H1 (cell line): ENCODE measurements around the gene STYXL1. TPM values are rescaled to one million over a fixed set of nuclear protein-coding genes. Genes with fewer than 3 reads are reported as not detected.

ENCODE experiments used
- CTCF ChIA-PET: fragments of 300-600 bp; sonication (Branson Sonifier 250); formaldehyde crosslinking; loops from one replicate; lab custom pipeline; 2021; ENCODE audit not compliant: partially characterized antibody; lab: Charles Lee
- POLR2A ChIA-PET: fragments of 300-600 bp; sonication (Branson Sonifier 250); formaldehyde crosslinking; loops from one replicate; lab custom pipeline; 2021; ENCODE audit warnings: inconsistent platforms; ENCODE audit not compliant: partially characterized antibody; lab: Charles Lee
- DNase-seq, 2 experiments: peaks; one replicate each; pipeline versions ENCODE4 v3.0.0 to v3.0.0-alpha.2; 2010 to 2022; ENCODE audit warnings: low spot score in 2 of 2, low read depth in 1 of 2, mixed read lengths in 1 of 2
- FAIRE-seq: peaks from 2 replicates; lab custom pipeline; 2011; peaks lifted over from hg19 to GRCh38; lab: Jason Lieb, UNC
- H2AFZ ChIP-seq: 2 replicates; pipeline ENCODE4 v1.8.1; 2012; ENCODE audit warnings: low read length, inconsistent platforms
- H2AK5ac ChIP-seq: 2 replicates; pipeline ENCODE4 v1.6.1; 2013; ENCODE audit warnings: low read depth, low read length
- H2BK120ac ChIP-seq: replicated peaks from 2 replicates; pipeline ENCODE3; 2013; ENCODE audit warnings: low read depth, low read length, inconsistent platforms
- H2BK12ac ChIP-seq: 2 replicates; pipeline ENCODE4 v1.6.1; 2013; ENCODE audit warnings: low read depth, low read length
- H2BK15ac ChIP-seq: 2 replicates; pipeline ENCODE4 v1.6.1; 2013; ENCODE audit warnings: low read length
- H2BK20ac ChIP-seq: 2 replicates; pipeline ENCODE4 v1.6.1; 2013; ENCODE audit warnings: low read length
- H2BK5ac ChIP-seq: 2 replicates; pipeline ENCODE4 v1.6.1; 2013; ENCODE audit warnings: low read depth, low read length
- H3K14ac ChIP-seq: 2 replicates; pipeline ENCODE4 v1.6.1; 2013; ENCODE audit warnings: inconsistent platforms; ENCODE audit not compliant: insufficient read length
- H3K18ac ChIP-seq: 2 replicates; pipeline ENCODE4 v1.6.1; 2013; ENCODE audit warnings: low read length; ENCODE audit errors: extremely low read depth
- H3K23ac ChIP-seq: 2 replicates; pipeline ENCODE4 v1.6.1; 2013; ENCODE audit warnings: inconsistent platforms; ENCODE audit not compliant: insufficient read length
- H3K23me2 ChIP-seq: 2 replicates; pipeline ENCODE4 v1.6.1; 2013; ENCODE audit warnings: low read depth, low read length
- H3K27ac ChIP-seq: 2 replicates; pipeline ENCODE4 v1.6.1; 2011; ENCODE audit warnings: low read depth, low read length, inconsistent platforms
- H3K27me3 ChIP-seq, 4 experiments: replicated peaks in 1 of 4; 1 replicate in 1 of 4; 2 replicates in 3 of 4; pipeline versions ENCODE4 v1.6.1 to v1.8.1; 2011 to 2013; ENCODE audit warnings: low read length in 3 of 4, mild to moderate bottlenecking in 3 of 4, inconsistent platforms in 2 of 4, mixed read lengths in 2 of 4, moderate library complexity in 1 of 4; ENCODE audit not compliant: control insufficient read depth in 3 of 4, insufficient read depth in 3 of 4; ENCODE audit errors: extremely low read depth in 1 of 4
- H3K36me3 ChIP-seq, 4 experiments: 2 replicates each; pipeline versions ENCODE4 v1.6.1 to v1.8.1; 2011 to 2013; ENCODE audit warnings: mild to moderate bottlenecking in 4 of 4, low read length in 3 of 4, moderate library complexity in 2 of 4, control low read depth in 1 of 4, inconsistent platforms in 1 of 4; ENCODE audit not compliant: insufficient read depth in 4 of 4, control insufficient read depth in 2 of 4
- H3K4ac ChIP-seq: replicated peaks from 2 replicates; pipeline ENCODE3; 2013; ENCODE audit warnings: low read length, low read depth, mixed read lengths, inconsistent platforms; ENCODE audit not compliant: insufficient read length
- H3K4me1 ChIP-seq, 4 experiments: replicated peaks in 1 of 4; 1 replicate in 1 of 4; 2 replicates in 3 of 4; pipeline versions ENCODE4 v1.6.1 to v1.8.1; 2011 to 2013; ENCODE audit warnings: low read length in 3 of 4, inconsistent platforms in 2 of 4, mixed read lengths in 1 of 4; ENCODE audit not compliant: insufficient read depth in 4 of 4, control insufficient read depth in 3 of 4
- H3K4me2 ChIP-seq, 2 experiments: 2 replicates each; pipeline versions ENCODE4 v1.6.1 to v1.8.1; 2011 to 2013; ENCODE audit warnings: low read depth in 2 of 2, low read length in 2 of 2, control low read depth in 1 of 2, inconsistent platforms in 1 of 2, mild to moderate bottlenecking in 1 of 2; ENCODE audit not compliant: insufficient read depth in 1 of 2
- H3K4me3 ChIP-seq, 4 experiments: fragments of 200-600, 300-600 bp in 1 of 4; sonication (generic), shearing (Covaris generic), sonication (Bioruptor Twin) in 1 of 4; 2 replicates each; pipeline versions ENCODE4 v1.5.1 to v1.8.1; 2011 to 2016; ENCODE audit warnings: low read length in 4 of 4, low read depth in 3 of 4, control low read depth in 2 of 4, inconsistent platforms in 2 of 4, mild to moderate bottlenecking in 2 of 4, mixed read lengths in 1 of 4, moderate library complexity in 1 of 4; ENCODE audit not compliant: insufficient read depth in 2 of 4; ENCODE audit errors: extremely low read depth in 1 of 4
- H3K56ac ChIP-seq: replicated peaks from 2 replicates; pipeline ENCODE3; 2013; ENCODE audit warnings: low read depth, mild to moderate bottlenecking, mixed read lengths, low read length, inconsistent platforms; ENCODE audit not compliant: insufficient read length
- H3K79me1 ChIP-seq: 2 replicates; pipeline ENCODE4 v1.6.1; 2013; ENCODE audit warnings: low read depth, low read length, control low read depth
- H3K79me2 ChIP-seq, 2 experiments: 2 replicates each; pipeline versions ENCODE4 v1.6.1 to v1.8.1; 2012 to 2013; ENCODE audit warnings: low read length in 2 of 2, mild to moderate bottlenecking in 2 of 2, inconsistent platforms in 1 of 2; ENCODE audit not compliant: insufficient read depth in 2 of 2, control insufficient read depth in 1 of 2
- H3K9ac ChIP-seq, 4 experiments: replicated peaks in 1 of 4; 1 replicate in 1 of 4; 2 replicates in 3 of 4; pipeline versions ENCODE4 v1.6.1 to v1.8.1; 2011 to 2013; ENCODE audit warnings: low read depth in 3 of 4, low read length in 3 of 4, control low read depth in 2 of 4, mild to moderate bottlenecking in 2 of 4, moderate library complexity in 2 of 4, inconsistent platforms in 1 of 4; ENCODE audit errors: extremely low read depth in 1 of 4
- H3K9me3 ChIP-seq, 2 experiments: 2 replicates each; pipeline versions ENCODE4 v1.6.1 to v1.8.1; 2012 to 2013; ENCODE audit warnings: mild to moderate bottlenecking in 2 of 2, moderate library complexity in 2 of 2, control low read depth in 1 of 2, inconsistent platforms in 1 of 2, low read depth in 1 of 2, low read length in 1 of 2, mixed read lengths in 1 of 2; ENCODE audit not compliant: insufficient read depth in 2 of 2
- H4K20me1 ChIP-seq, 2 experiments: replicated peaks in 1 of 2; 2 replicates each; pipeline versions ENCODE3 to v1.8.1; 2011 to 2013; ENCODE audit warnings: inconsistent platforms in 2 of 2, low read length in 2 of 2, mild to moderate bottlenecking in 1 of 2; ENCODE audit not compliant: insufficient read depth in 2 of 2, control insufficient read depth in 1 of 2
- H4K5ac ChIP-seq: 2 replicates; pipeline ENCODE4 v1.6.1; 2013; ENCODE audit warnings: low read length, low read depth, mixed read lengths, inconsistent platforms; ENCODE audit not compliant: insufficient read length
- H4K8ac ChIP-seq: 2 replicates; pipeline ENCODE4 v1.8.0; 2013; ENCODE audit warnings: mild to moderate bottlenecking, moderate library complexity, low read length, inconsistent platforms; ENCODE audit not compliant: insufficient read depth; ENCODE audit errors: extremely low read depth
- H4K91ac ChIP-seq: replicated peaks from 2 replicates; pipeline ENCODE3; 2013; ENCODE audit warnings: low read length, mixed read lengths, inconsistent platforms; ENCODE audit not compliant: insufficient read length
- CREB1 ChIP-seq: IDR thresholded peaks from 2 replicates; pipeline ENCODE4 v1.6.1; 2012; ENCODE audit warnings: inconsistent platforms
- HDAC2 ChIP-seq, 2 experiments: fragments of 300-600 bp in 1 of 2; sonication (generic) in 1 of 2; IDR thresholded peaks; 2 replicates each; pipeline ENCODE4 v1.6.1; 2011 to 2012; ENCODE audit warnings: low read depth in 2 of 2, low read length in 2 of 2, mild to moderate bottlenecking in 2 of 2, moderate library complexity in 2 of 2, borderline replicate concordance in 1 of 2, inconsistent platforms in 1 of 2
- MAX ChIP-seq: IDR thresholded peaks from 2 replicates; pipeline ENCODE4 v1.6.1; 2012; ENCODE audit warnings: inconsistent platforms
- PHF8 ChIP-seq: fragments of 200-600 bp; sonication (generic); conservative IDR thresholded peaks from 2 replicates; pipeline ENCODE4 v1.7.1; 2012; ENCODE audit warnings: low read depth, mild to moderate bottlenecking, inconsistent platforms, low read length, moderate library complexity
- SIN3A ChIP-seq, 2 experiments: IDR thresholded peaks in 1 of 2; conservative IDR thresholded peaks in 1 of 2; 2 replicates each; pipeline ENCODE4 v1.6.1; 2011 to 2012; ENCODE audit warnings: low read length in 2 of 2, improper control_type of control experiment in 1 of 2, low read depth in 1 of 2, mild to moderate bottlenecking in 1 of 2
- SP1 ChIP-seq: IDR thresholded peaks from 2 replicates; pipeline ENCODE4 v1.6.1; 2011; ENCODE audit warnings: low read depth, low read length
- SRF ChIP-seq: IDR thresholded peaks from 2 replicates; pipeline ENCODE4 v1.6.1; 2011; ENCODE audit warnings: mild to moderate bottlenecking, low read depth, low read length, moderate library complexity
- TAF1 ChIP-seq: IDR thresholded peaks from 2 replicates; pipeline ENCODE4 v1.6.1; 2011; ENCODE audit warnings: mild to moderate bottlenecking, low read depth, low read length
- USF2 ChIP-seq: IDR thresholded peaks from 2 replicates; pipeline ENCODE4 v1.6.1; 2011; ENCODE audit warnings: low read length, improper control_type of control experiment
- WGBS, 2 experiments: shearing (Covaris generic) in 1 of 2; methylation state at CpG; one replicate each; pipeline versions ENCODE4 v1.1.6 to v1.1.7; 2013 to 2015; ENCODE audit warnings: low lambda C conversion rate in 2 of 2, mixed read lengths in 2 of 2, inconsistent platforms in 1 of 2, low coverage in 1 of 2, missing lambda C conversion rate in 1 of 2; ENCODE audit not compliant: insufficient replicate concordance in 2 of 2, insufficient coverage in 1 of 2, insufficient read length in 1 of 2; ENCODE audit errors: extremely low coverage in 1 of 2, missing lambda C conversion rate in 1 of 2; 5-methylcytosine and 5-hydroxymethylcytosine counted together
- polyA plus RNA-seq, 7 experiments: library from polyadenylated mRNA; depleted of rRNA in 3 of 7; stranded (reverse) in 5 of 7; unstranded in 2 of 7; fragments of >200 nt in 5 of 7; fragments of 200-250 nt in 2 of 7; gene quantifications; 1 replicate in 5 of 7; 2 replicates in 1 of 7; 4 replicates in 1 of 7; pipeline versions ENCODE4 v1.2.1 to v1.2.3, GENCODE V29; 2011 to 2013; ENCODE audit warnings: missing spikeins in 2 of 7, mixed read lengths in 2 of 7
- total RNA-seq: library from RNA; stranded (reverse); fragmentation: NEBNext Ultra II Directional; extraction: Animal tissue kit (Norgen Biotek cat#: 25700); gene quantifications from 2 replicates; pipeline ENCODE4 v1.2.1, GENCODE V29; 2021

Gene STYXL1
- total and polyA plus RNA-seq, 2 of the 8 experiments (the other 6 are each of a cell fraction or from before 2014, with no cell fraction given): 32.3 to 53.9 TPM

- no peaks in the 10 kb centered on the region for H3K27me3 ChIP-seq
Measured at GRCh38 chr7:75993689-75994387, 54.0 kb downstream of the STYXL1 start.

More at GRCh38 chr7:75993689-75994387, 54.0 kb downstream of the STYXL1 start:
- Histone ChIP-seq H3K4me1 (peaks cover 0 to 31% (median 20%) of the 10 kb centered on the region in 4 experiments; a peak in 6 of 7 replicates), H3K79me2 (no peaks in the 10 kb centered on the region), H3K56ac (no peak overlapping the region), H3K23ac (no peak overlapping the region), H3K9ac (peak overlapping the region in 3 of 4 experiments; percentile 8 to 35 (median 21); a peak in 2 of 7 replicates), H3K4me3 (peak overlapping the region; percentile 61 to 96 (median 68)), H2BK12ac (peak overlapping the region; percentile 75; the same call in 1 of the 2 replicates), H3K9me3 (no peaks in the 10 kb centered on the region), H2BK5ac (peak overlapping the region; percentile 90; the same call in 1 of the 2 replicates), H4K5ac (peak overlapping the region; percentile 57), H4K8ac (peak overlapping the region; percentile 62; the same call in 1 of the 2 replicates), H2AFZ (peak overlapping the region; percentile 38; the same call in 1 of the 2 replicates), H4K20me1 (no peaks in the 10 kb centered on the region), H3K18ac (no peak overlapping the region; the same call in 1 of the 2 replicates), H2AK5ac (0 out of 2 replicates have a peak overlapping the region, but pooled peaks have one; percentile 76), H3K14ac (no peak overlapping the region), H3K4me2 (peak overlapping the region; percentile 62 to 96), H2BK20ac (no peak overlapping the region), H3K23me2 (peaks cover 13% of the 10 kb centered on the region; the same call in 1 of the 2 replicates), H3K36me3 (no peaks in the 10 kb centered on the region; a peak in 1 of 8 replicates), H2BK120ac (no peak overlapping the region), H3K27ac (no peak overlapping the region), H3K4ac (peak overlapping the region; percentile 47), H3K79me1 (0 out of 2 replicates have a peak, but pooled peaks cover 2% of the 10 kb centered on the region), H4K91ac (peak overlapping the region; percentile 73), H2BK15ac (no peak overlapping the region)
- ChIA-PET POLR2A (interaction anchor here (0.6 to 2.1 kb wide), 11 partner anchors 9 to 170 kb away, joined by 3 to 5 read pairs (median 3); no protein-coding TSS in a partner anchor), CTCF (interaction anchor here (0.6 to 6.3 kb wide), 6 partner anchors 11 to 195 kb away, joined by 3 to 41 read pairs (median 3); no protein-coding TSS in a partner anchor)
- DNase-seq: peak in 1 of 2 experiments; percentile 85
- WGBS, 2 experiments: 4% methylated on average over 25 of the region's 40 CpGs; no CpG with 5 or more reads in 1 of the 2 experiments
- TF ChIP-seq PHF8 (no peak), SP1 (0 out of 2 replicates have a peak, but pooled peaks have one; percentile 11), MAX (peak; percentile 89), CREB1 (no peak), TAF1 (0 out of 2 replicates have a peak, but pooled peaks have one; percentile 8), USF2 (peak; percentile 57), SRF (no peak), HDAC2 (IDR thresholded peaks at IDR 0.05; ENCODE audit: borderline replicate concordance in 1 of 2, low read depth in 2 of 2, low read length in 2 of 2) (0 out of 4 replicates have a peak, but pooled peaks of 1 of the 2 experiments have one; percentile 81), SIN3A (conservative IDR thresholded peaks at IDR 0.05 in 1 of 2, IDR thresholded peaks at IDR 0.05 in 1 of 2; ENCODE audit: low read depth in 1 of 2, low read length in 2 of 2) (peak; percentile 30 to 67; a peak in 3 of 4 replicates)
- no peak for FAIRE-seq
